GM21529 (cell line): ENCODE results near the gene CALY.

Experiments used
- ATAC-seq: cut with Tn5 transposase; IDR thresholded peaks from one replicate; pipeline ENCODE4 v1.9.1; 2021; ENCODE audit not compliant: unreplicated experiment

Gene CALY

DNA sequence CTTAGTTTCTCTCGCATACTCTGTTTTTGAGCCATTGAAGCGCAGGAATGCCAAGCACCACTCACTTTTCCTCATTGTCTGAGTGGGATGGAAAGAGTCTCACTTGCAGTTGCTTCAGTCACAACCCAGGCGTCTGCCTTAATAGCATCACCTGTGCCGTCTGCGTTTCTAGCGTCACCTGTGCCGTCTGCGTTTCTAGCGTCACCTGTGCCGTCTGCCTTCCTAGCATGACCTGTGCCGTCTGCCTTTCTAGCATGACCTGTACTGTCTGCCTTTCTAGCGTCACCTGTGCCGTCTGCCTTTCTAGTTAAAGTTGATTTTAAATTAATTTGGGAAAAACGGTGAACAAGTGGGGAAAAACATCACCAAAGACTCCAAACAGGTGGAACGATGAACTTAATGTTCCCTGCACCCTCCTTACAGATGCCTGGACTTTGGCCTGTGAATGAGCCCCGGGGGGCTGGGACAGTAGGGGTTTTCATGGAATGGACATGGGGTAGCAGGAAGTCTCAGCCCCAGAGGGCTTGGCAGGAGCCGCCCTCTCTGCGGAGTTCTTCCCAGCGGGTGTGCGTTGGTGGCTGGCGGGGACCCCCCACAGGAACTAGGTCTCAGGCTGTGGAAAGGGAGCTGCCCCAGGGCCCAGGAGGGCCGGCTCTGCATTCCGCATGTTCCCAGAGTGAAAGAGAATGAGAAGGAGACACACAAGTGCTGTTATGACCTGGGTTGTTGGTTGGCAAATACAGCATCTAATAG is 24.5 kb downstream of the CALY start:
- ATAC-seq = no peak

GRCh38 chr10:133311570-133311969 is 25.1 kb downstream of the CALY start:
- no peak for ATAC-seq

- ATAC-seq = no peak
Measured at GRCh38 chr10:133310789-133311188, 25.9 kb downstream of the CALY start.

DNA sequence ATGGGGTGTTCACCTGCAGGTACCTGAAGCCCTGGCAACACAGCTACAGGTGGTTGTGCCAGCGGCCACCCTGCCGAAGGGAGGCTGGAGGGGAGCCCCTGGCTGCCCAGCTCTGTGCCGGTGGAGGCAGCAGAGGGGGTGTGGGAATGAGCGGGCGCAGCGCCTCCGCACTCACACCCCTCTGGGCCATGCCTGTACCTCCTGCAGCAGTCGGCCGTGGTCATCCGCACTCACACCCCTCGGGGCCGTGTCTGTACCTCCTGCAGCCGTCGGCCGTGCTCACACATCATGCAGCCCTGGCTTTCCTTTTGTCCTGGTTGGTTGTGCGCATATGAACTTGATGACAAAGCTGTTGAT is 26.3 kb downstream of the CALY start:
- no peak for ATAC-seq

GRCh38 chr10:133309720-133310398 is 26.8 kb downstream of the CALY start:
- ATAC-seq = no peak

DNA sequence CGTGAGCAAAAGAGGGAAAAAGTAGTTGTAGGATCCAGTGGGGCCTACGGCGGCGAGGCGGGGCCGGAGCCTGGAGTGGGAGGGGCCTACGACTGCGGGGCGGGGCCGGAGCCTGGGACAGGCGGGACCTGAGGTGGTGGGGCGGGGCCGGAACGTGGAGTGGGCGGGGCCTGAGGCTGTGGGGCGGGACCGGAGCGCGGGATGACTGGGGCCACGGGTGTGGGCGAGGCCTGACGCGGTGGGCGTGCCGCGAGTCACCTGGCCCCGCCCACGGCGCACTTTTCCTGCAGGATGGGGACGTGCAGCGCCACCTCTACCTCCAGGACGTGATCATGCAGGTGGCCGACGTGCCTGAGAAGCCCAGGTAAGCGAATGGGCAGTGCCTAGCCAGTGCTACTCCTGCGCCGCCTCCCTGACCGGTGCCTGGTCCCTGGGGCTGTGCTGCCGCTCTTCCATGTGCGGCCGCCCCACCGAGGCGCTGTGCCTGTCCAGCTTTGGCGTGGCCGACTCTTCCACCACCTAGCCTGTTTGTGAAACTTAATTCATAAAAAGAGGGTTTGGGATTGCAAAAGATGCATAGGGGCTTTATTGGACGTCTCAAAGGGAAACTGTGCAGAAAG is 27.5 kb downstream of the CALY start:
- peak; percentile 70 for ATAC-seq

DNA sequence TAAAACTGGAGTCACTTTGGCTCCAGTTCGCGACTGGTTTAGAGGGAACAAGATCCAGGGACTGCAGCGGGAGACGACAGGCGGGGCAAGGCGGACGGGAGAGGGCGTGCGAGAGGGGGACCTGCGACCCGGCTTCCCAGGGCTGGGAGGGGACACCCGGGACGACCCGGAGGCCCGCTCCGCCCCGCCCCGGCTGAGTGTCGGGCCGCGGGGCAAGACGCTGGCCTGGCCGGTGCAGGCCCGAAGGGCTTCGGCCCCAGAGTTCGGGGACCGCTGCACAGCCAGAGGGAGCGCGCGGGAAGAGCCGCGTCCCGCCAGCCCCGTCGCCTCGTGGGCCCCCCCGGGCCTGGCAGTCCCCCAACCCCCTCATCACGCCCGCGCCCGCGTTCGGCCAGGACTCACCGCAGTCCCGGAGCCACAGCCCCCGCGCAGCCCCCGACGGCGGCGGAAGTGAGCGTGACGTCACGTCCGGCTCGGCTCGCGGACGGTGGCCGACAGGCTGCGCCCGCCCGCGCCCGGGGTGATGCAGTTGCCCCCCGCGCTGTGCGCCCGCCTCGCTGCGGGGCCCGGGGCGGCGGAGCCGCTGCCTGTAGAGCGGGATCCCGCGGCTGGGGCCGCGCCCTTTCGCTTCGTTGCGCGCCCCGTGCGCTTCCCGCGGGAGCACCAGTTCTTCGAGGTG is 28.1 kb downstream of the CALY start, which contains the start of the genes TUBGCP2 and ZNF511:
TSS of gene TUBGCP2 (minus strand) at position 452 of the 679 bp plus-strand sequence. CDS start 5,931 bp downstream, outside the sequence.
TSS of gene ZNF511 (plus strand) at position 494 of the 679 bp plus-strand sequence. CDS start at position 524, 30 bp downstream.
- peak; percentile 79 for ATAC-seq

DNA sequence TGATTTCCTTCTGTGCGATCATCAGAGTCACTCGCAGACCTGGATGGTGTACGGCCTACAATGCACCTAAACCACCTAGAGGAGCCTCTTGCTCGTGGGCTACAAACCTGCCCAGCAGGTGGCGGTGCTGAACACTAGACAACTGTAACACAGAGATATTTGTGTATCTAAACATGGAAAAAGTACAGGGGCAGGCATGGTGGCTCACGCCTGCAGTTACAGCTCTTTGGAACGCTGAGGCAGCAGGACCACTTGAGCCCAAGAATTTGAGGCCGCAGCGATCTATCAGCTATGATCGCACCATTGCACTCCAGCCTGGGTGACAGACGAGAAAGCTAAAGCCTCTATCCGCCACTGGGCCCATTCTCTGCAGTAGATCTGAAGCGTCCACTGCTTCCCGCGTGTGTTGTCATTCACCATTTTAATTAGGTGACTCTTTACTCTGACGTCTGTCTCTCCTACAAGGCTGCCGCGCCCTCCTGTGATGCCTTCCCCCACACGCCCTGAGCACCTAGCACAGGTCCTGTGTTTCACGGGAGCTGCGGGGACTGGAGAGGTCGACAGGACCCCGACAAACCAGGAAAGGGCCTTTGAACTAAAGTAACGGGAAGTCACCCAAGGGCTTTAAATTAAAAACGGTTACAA is 28.8 kb downstream of the CALY start:
- peak; percentile 42 for ATAC-seq

GRCh38 chr10:133306941-133307379 is 29.7 kb downstream of the CALY start:
- no peak for ATAC-seq

GRCh38 chr10:133306097-133306476 is 30.6 kb downstream of the CALY start:
- no peak for ATAC-seq

DNA sequence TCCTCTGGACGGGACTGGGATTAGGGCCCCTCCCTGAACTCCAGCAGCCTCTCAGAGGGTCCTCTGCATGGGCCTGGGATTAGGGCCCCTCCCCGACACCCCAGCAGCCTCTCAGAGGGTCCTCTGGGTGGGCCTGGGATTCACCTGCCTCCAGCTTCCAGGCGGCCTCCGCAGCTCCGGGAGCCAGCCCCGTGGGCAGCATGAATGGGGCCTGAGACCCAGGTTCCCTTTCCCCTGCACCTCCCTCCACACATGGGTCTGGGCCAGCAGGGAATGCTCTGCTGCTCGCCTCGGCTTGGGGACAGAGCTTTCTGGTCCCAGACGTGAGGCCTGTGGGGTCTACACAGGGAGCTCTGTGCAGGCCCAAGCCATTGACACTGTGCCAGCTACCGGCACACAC is 33.5 kb downstream of the CALY start:
- ATAC-seq = no peak

DNA sequence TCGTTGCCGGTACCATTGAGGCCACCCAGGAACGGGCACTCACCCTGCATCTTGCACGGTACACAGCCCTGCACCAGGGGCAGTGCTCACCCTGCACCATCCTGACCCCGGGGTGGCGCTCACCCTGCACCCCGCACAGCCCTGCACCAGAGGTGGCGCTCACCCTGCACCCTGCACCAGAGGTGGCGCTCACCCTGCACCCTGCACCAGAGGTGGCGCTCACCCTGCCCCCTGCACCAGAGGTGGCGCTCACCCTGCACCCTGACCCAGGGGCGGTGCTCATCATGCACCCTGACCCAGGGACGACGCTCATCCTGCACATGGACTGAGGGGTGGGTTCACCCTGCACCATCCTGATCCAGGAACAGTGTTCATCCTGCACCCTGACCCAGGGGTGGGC is 34.5 kb downstream of the CALY start:
- ATAC-seq = no peak

- ATAC-seq = no peak
Measured at GRCh38 chr10:133299738-133300137, 37.0 kb downstream of the CALY start.

DNA sequence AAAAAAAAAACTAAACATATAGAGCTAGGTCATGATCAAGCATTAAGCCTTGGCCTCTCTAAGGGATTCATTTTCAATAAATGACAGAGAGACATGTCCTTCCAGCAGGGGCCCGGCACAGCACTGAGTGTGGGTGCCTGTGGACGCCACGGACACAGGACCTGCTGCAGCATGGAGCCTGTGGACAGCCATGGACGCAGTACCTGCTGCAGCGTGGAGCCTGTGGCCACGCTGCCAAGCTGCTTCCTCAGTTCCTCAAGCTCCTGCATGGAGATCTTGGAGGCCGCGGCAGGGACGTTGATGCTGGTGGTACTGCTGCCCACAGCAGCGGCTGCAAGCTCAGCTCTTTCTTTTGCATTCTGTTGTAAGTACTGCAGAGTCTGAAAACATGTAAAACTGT is 37.5 kb downstream of the CALY start:
- ATAC-seq = no peak

- ATAC-seq = no peak
Measured at GRCh38 chr10:133298466-133298865, 38.2 kb downstream of the CALY start.

GRCh38 chr10:133297504-133297903 is 39.2 kb downstream of the CALY start:
- no peak for ATAC-seq

GRCh38 chr10:133295426-133296320 is 41.0 kb downstream of the CALY start:
- ATAC-seq = no peak

DNA sequence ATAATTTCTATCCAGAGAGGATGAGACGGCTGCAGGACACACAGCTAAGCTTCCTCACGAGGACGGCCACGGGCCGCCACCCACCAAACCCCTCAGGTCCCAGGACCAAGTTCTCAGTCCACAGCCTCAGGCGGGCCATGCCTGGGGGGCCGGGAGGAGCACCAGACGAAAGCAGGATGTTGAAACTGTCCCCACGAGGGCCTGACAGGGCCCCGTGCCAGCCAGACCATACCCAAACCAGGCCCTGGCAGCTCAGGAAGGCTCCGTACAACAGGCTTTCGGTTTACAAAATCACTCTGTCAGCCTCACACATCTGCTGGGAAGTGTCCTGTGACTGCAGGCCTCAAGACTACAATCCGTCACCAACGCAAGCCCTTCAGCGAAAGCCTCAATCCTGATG is 42.5 kb downstream of the CALY start:
- no peak for ATAC-seq

DNA sequence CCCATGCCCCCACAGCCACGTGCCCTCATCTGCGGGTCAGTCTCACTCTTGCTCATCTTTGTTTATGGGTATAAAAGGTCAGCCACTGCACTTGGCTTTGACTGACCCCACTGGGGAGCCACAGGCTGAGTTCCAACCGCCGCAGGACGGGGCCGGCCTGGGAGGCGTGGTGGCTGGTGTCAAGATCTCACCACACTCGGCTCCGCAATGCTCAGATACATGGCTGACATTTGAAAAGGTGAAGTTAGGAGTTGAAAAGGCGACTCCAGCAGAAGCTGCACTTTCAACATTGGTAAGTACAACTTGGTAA is 42.9 kb downstream of the CALY start:
- no peak for ATAC-seq
